Measurements from ENCODE around the gene ADAMTSL5.

GRCh38 chr19:1491849-1492170 is 21.0 kb downstream of the ADAMTSL5 start:
- TF ChIP-seq NFIC (IDR thresholded peaks at IDR 0.05) (no peak), ZBTB7A (IDR thresholded peaks at IDR 0.05; ENCODE audit: low read depth) (no peak), TEAD4 (IDR thresholded peaks at IDR 0.05) (no peak), REST (IDR thresholded peaks at IDR 0.05; ENCODE audit: low read depth) (no peak)
